Breast epithelium (tissue), 3 donors: Measurements from ENCODE around the gene ZNF438.

ENCODE experiments used
- POLR2A ChIP-seq: fragments of 450-650 bp; IDR thresholded peaks from one replicate; pipeline ENCODE4 v1.6.1; 2016; ENCODE audit warnings: antibody characterized with exemption, mild to moderate bottlenecking, moderate library complexity
- POLR2AphosphoS5 ChIP-seq, 3 donors: sonication (generic); formaldehyde crosslinking; IDR thresholded peaks; one replicate each; pipeline ENCODE4 v1.6.1; 2017; ENCODE audit warnings: antibody characterized with exemption in 3 of 3

DNA sequence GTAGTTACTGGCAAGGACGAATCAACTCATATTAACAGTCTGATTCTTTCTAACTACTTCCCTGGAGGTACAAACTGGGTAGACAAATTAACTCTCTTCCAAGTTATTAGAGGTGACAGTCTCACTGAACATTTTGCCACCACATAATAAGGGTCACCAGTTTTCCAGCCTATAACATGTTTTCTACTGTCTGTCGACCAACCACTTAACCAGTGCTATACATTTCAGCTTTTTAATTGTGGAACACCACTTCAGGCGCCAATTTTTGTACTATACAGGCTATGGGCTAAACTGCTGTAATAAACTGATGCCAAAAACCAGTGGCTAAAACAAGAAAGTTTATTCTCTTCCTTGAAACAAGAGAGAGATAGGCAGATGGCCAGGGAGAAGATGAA, 13.3 kb downstream of the ZNF438 start:
- TF ChIP-seq POLR2A (no peak), POLR2AphosphoS5 (IDR thresholded peaks at IDR 0.05) (no peak)
